ENCODE data around the gene HYI.

The HYI gene

DNA sequence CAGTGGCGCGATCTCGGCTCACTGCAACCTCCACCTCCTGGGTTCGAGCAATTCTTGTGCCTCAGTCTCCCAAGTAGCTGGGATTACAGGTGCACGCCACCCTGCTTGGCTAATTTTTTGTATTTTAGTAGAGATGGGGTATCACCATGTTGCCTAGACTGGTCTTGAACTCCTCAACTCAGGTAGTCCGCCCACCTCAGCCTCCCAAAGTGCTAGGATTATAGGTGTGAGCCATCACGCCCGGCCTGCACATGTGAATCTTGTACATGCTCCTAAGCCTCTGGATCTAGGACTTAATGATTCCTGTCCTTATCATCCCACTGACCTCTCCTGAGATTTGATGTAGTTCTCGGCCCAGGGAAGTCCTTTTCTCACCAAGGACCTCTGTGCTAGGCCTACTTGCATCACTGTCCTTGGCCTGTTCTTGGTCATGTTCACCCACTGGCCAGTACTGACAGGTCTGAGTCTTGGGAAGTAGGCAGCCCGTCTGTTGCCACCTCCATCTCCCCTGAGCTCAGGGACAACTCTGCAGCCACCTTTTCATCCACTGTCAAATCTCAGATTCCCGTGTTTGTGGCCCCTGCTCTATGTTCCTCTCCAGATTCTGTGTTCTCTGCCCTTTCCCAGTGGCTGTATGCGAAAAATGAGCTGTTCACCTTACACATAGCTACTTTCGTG is 9.4 kb downstream of the HYI start:
- DNase-seq: no peak

DNA sequence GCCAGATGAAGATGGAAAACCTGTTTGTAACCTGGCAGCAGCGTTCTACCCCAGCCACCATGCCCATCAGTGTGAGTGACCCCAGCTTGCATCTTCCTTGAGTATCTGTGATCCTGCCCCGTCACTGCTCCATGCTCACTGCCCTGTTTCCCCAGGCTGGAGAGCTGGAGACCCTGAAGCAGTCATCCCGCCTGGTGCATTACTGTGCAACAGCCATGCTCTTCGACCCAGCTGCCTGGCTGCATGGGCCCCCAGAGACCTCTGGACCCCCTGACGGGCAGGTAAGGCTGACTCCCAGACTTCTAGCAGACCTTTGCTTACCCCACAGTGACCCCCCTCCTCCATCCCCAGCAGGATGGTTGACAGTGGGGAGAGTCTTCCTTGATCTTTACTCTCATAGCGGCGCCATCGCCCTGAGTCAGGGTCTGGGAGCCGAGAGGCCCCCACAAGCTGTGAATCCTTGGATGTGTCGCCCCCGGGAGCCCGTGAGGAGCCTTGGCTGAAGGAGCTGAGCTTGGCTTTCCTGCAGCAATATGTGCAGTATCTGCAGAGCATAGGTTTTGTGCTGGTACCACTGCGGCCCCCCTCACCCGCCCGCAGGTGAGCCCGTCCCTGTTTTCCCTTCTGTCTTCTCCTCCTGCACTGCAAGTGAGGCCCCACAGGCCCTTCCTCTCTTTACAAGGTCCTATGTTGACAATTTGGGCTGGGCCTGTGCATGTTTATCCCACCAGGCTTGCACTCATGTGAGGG is 10.4 kb downstream of the HYI start:
- no peak for DNase-seq

- DNase-seq: no peak
Measured at GRCh38 chr1:43442756-43443155, 11.0 kb downstream of the HYI start.

DNA sequence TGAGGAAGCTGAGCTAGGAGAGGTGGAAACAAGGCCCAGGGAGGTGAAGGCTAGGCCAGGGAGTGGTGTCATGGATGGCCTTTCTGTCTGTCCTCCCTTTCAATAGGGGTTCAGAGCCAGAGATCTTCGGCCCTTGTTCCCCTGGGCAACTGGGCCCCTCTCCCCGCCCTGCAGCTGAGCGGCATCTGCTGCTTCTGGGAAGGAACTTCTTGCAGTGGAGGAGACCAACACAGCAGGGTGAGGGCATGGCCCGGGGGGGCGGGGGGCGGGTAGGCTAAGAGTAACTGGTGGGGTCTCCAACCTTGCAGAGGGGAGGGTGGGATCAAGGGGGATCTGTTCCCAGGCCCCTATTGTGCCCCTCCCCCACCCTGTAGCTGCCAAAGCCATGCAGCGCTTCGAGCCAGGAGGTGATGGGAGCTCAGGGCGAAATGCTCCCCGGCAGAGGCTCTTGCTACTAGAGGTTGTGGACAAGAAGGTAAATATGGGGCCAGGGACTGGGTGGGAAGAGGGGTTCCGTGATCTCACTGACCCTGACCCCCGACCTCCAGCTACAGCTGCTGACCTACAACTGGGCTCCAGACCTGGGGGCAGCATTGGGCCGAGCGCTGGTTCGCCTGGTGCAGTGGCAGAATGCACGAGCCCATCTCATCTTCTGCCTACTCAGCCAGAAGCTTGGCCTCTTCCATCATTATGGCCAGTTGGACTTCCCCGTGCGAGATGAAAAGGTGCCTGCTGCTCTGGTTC is 11.7 kb downstream of the HYI start:
- no peak for DNase-seq

GRCh38 chr1:43441166-43441893 is 12.4 kb downstream of the HYI start:
- no peak for DNase-seq

- no peak for DNase-seq
Measured at GRCh38 chr1:43440358-43440757, 13.4 kb downstream of the HYI start.

DNA sequence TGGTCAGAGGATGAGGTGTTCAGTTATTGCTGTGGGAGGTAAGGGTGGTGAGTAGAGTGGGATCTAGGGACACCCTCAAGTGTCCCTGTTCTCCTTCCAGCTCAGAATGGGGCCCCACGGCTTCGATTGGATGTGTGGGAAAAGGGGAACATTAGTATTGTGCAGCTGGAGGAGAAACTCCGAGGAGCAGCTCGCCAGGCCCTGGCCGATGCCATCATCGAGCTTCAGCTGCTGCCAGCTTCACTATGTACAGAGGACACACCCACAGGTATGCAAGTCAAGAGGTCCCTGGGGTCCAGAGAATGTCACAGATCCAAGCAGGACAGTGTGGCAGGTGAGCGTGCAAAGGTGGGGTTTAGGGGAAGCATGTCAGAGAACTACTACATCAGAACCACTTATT is 13.9 kb downstream of the HYI start:
- DNase-seq: no peak

- DNase-seq: no peak
Measured at GRCh38 chr1:43438953-43439581, 14.7 kb downstream of the HYI start.

GRCh38 chr1:43438576-43438952 is 15.2 kb downstream of the HYI start:
- DNase-seq: no peak

- DNase-seq: no peak
Measured at GRCh38 chr1:43438006-43438405, 15.7 kb downstream of the HYI start.

DNA sequence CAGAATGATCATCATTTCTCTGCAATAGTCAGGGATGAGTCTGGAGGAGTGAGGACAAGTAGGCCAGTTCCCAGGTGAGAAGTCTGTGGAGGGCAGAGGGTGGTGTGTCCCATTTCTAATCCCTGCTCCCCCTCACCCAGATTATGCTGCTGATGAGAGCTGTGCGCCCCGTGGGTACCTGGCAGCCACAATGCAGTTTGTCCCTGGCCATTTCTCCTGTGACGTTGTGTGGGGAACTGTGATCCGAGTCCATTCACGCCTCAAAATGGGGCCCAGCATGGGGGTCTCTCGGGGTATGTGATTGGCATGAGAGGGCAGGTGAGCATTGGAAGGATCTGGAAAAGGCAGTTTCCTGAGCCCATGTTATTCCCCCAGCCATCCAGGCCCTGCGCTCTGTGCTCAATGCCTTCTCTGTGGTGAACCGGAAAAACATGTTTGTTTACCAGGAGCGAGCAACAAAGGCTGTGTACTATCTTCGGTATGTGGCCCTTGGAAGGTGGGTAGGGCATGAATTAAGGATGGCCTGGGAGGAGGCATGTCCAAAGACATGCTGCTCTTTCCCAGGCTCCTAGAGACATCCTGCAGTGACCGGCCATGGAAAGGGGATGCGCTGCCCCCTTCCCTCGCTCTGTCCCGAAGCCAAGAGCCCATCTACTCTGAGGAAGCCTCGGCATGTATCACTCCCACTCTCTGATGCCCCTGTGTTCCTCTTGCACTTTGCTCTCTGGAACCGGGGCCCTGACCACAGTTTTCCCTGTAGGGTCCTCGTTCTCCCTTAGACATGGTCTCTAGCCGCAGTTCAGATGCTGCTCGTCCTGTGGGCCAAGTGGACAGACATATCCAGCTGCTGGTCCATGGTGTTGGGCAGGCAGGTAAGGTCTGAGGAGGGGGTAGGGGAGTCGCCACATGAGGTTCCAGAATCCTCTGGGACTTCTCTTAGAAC is 16.4 kb downstream of the HYI start:
- DNase-seq: no peak

- DNase-seq: no peak
Measured at GRCh38 chr1:43436371-43436770, 17.4 kb downstream of the HYI start.

DNA sequence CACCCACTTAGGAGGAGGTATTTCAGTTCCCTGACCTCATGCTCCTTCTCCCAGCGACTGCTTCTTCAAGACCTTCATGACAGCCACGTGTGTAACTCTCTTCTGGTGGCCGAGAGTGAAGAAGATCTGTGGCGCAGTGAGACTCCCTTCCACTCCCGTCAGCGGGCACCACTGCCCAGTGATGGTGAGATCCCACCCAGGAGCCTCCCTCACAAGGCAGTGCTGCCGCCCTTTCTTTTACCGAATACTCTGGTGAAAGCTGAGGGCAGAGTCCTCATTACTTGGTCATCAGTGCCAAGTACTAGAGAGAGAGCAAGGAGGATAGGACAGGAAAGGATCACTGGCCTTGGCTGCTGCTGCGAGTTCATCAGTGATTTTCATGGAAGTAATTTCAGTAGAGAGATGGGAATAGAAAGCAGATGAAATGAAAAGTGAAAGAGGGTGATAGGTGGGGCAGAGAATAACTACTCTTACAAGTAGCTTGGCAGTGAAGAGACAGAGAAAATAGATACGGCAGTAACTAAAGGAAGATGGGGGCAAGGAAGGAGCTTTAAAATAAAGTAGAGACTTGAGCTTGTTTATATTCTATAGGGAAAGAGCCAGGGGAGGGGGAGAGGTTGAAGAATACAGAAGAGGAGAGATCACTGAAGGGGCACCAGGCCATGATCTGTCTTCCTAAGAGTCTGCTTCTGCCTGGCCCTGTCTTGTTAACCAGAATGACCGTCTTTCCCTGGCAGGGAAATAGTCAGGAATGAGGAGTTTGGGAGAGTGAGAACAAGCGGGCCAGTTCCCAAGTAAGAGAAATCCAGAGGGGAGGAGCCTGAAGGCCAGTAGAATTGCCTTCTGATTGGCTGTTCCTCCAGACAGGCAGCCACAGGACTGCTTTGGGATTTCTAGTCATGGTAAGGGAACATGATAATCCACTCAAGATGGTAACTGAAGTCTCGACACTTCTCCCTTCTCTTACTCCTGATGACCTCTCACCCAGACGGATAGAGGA is 18.3 kb downstream of the HYI start:
- no peak for DNase-seq

- no peak for DNase-seq
Measured at GRCh38 chr1:43434256-43434655, 19.5 kb downstream of the HYI start.

DNA sequence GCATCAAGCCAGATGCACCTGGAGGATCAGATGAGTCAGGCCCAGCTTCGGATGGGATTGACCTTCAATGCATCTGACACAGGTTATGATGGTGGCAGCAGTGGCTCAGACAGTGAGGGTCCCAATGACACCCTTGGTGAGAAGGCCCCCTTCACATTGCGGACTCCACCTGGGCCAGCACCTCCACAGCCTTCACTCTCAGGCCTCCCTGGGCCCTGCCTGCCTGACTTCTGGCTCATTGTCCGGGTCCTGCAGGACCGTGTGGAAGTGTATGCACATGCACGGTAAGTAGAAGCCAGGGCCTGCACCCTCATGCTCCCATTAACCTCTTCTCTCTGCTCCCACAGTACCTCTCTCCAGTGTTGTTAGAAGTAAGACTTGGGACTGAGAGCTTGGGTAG is 20.8 kb downstream of the HYI start:
- no peak for DNase-seq

DNA sequence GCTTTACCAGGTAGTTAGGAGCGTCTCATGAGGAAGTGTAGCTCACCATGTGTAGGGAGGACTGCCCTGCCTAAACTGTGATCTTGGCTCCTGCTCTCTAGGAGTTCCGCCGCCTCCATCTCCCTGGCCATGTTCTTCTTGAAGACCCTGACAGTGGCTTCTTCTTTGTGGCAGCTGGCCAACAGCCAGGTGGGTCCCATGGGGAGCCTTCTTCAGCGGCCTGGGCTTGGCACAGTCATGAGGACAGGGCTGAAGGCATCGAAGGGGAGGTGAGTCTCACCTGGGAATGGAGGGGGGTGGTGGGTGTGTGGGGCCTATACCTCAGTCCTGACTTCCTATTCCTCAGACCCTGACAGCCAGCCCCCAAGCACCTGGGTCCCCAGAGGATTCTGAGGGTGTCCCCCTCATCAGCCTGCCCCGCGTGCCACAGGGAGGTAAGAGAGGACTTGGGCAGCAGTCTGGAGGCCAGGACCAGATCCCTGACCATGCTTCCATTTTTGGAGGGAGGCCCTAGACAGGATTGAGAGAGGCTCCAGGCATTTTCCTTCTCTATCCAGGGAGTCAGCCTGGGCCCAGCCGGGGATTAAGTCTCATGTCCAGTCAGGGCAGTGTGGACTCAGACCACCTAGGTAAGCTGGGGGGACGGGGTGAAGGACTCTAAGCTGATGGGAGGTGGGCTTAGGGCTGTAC is 21.4 kb downstream of the HYI start:
- DNase-seq: no peak

GRCh38 chr1:43431676-43432075 is 22.1 kb downstream of the HYI start:
- no peak for DNase-seq

GRCh38 chr1:43430831-43431230 is 22.9 kb downstream of the HYI start:
- DNase-seq: no peak

- DNase-seq: no peak
Measured at GRCh38 chr1:43427941-43428340, 25.8 kb downstream of the HYI start.

DNA sequence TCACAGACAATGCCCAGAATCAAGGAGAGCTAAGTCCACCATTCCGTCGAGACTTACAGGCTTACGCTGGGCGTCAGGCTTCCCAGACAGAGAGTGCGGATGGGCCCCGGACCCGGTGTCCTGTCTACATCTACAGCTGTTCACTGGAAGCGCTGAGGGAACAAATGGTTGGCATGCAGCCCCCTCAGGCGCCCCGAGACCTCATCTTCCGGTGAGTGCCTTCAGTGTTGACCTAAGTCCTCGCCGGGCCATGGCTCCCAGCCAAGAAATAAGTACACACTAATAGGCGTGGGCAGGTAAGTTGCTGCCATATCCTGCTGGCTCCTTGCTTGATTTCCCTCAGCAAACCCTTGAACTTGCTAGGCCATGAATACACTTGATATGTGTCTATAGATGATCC is 26.2 kb downstream of the HYI start:
- DNase-seq: no peak
